Endothelial cell (in vitro differentiated cells): ENCODE data around the gene VMO1. TPM values are rescaled to one million over a fixed set of nuclear protein-coding genes. Genes with fewer than 3 reads are reported as not detected.

ENCODE experiments used
- DNase-seq: peaks from one replicate; pipeline ENCODE4 v3.0.0; 2021; ENCODE audit warnings: low spot score
- H3K27ac Mint-ChIP-seq: one replicate; pipeline ENCODE4 v1.8.0; 2021; ENCODE audit warnings: mixed read lengths, inconsistent platforms; ENCODE audit not compliant: unreplicated experiment
- H3K27me3 Mint-ChIP-seq: one replicate; pipeline ENCODE4 v1.8.0; 2021; ENCODE audit warnings: mild to moderate bottlenecking, moderate library complexity, mixed read lengths, inconsistent platforms; ENCODE audit not compliant: unreplicated experiment
- H3K36me3 Mint-ChIP-seq: one replicate; pipeline ENCODE4 v1.8.0; 2021; ENCODE audit warnings: mild to moderate bottlenecking, low read depth, mixed read lengths, inconsistent platforms; ENCODE audit not compliant: unreplicated experiment
- H3K4me1 Mint-ChIP-seq: one replicate; pipeline ENCODE4 v1.8.0; 2021; ENCODE audit warnings: mild to moderate bottlenecking, mixed read lengths, inconsistent platforms; ENCODE audit not compliant: unreplicated experiment
- H3K4me3 Mint-ChIP-seq: one replicate; pipeline ENCODE4 v1.8.0; 2021; ENCODE audit warnings: mild to moderate bottlenecking, mixed read lengths, inconsistent platforms; ENCODE audit not compliant: unreplicated experiment
- H3K9me3 Mint-ChIP-seq: one replicate; pipeline ENCODE4 v1.8.0; 2021; ENCODE audit warnings: mixed read lengths, inconsistent platforms; ENCODE audit not compliant: unreplicated experiment
- total RNA-seq: library from RNA; stranded (reverse); fragmentation: NEBNext Ultra II Directional; extraction: Animal tissue kit (Norgen Biotek cat#: 25700); gene quantifications from one replicate; pipeline ENCODE4 v1.2.1, GENCODE V29; 2021; ENCODE audit not compliant: unreplicated experiment
- TF ChIP-seq, protein P1 (sequence below): fragments of 200-600 bp; sonication (generic); IDR thresholded peaks from one replicate; pipeline ENCODE4 v1.5.0; 2021; ENCODE audit warnings: antibody characterized with exemption; ENCODE audit not compliant: unreplicated experiment

VMO1 gene
- total RNA-seq, 1 donor from 2014 or later, result 2.9 TPM

DNA sequence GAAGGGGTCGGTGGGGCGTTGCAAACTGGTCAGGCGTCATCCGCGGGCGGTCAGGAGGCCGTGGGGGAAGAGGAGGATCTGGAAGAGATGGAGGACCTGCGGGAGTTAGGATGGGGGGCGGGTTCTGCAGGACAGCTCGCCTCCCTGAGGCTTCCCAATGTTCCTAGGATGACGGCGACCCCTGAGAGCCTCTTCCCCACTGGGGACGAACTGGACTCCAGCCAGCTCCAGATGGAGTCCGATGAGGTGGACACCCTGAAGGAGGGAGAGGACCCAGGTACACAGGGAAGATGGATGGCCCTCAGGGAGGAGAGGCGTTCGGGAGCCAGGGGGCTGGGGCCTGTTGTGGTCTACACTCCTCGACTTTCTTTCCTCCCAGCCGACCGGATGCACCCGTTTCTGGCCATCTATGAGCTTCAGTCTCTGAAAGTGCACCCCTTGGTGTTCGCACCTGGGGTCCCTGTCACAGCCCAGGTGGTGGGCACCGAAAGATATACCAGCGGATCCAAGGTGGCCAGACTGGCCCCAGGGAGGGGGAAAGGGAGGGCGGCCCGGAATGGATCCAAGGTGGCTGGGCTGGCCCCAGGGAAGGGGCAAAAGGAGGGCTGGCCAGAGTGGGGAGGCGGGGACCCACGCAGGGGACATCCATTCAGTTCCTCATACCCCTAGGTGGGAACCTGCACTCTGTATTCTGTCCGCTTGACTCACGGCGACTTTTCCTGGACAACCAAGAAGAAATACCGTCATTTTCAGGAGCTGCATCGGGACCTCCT, 21.6 kb upstream of the VMO1 start:
- peaks cover 12% of the 10 kb centered on the region for H3K27me3 Mint-ChIP-seq
- H3K4me1 Mint-ChIP-seq, result peaks cover 11% of the 10 kb centered on the region
- DNase-seq, result no peak
- TF ChIP-seq, protein P1, sequence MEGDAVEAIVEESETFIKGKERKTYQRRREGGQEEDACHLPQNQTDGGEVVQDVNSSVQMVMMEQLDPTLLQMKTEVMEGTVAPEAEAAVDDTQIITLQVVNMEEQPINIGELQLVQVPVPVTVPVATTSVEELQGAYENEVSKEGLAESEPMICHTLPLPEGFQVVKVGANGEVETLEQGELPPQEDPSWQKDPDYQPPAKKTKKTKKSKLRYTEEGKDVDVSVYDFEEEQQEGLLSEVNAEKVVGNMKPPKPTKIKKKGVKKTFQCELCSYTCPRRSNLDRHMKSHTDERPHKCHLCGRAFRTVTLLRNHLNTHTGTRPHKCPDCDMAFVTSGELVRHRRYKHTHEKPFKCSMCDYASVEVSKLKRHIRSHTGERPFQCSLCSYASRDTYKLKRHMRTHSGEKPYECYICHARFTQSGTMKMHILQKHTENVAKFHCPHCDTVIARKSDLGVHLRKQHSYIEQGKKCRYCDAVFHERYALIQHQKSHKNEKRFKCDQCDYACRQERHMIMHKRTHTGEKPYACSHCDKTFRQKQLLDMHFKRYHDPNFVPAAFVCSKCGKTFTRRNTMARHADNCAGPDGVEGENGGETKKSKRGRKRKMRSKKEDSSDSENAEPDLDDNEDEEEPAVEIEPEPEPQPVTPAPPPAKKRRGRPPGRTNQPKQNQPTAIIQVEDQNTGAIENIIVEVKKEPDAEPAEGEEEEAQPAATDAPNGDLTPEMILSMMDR, result no peak
- H3K9me3 Mint-ChIP-seq, result no peaks in the 10 kb centered on the region
- H3K4me3 Mint-ChIP-seq, result peak overlapping the region; percentile 96
- H3K36me3 Mint-ChIP-seq, result peaks cover 22% of the 10 kb centered on the region
- H3K27ac Mint-ChIP-seq, result no peak overlapping the region

DNA sequence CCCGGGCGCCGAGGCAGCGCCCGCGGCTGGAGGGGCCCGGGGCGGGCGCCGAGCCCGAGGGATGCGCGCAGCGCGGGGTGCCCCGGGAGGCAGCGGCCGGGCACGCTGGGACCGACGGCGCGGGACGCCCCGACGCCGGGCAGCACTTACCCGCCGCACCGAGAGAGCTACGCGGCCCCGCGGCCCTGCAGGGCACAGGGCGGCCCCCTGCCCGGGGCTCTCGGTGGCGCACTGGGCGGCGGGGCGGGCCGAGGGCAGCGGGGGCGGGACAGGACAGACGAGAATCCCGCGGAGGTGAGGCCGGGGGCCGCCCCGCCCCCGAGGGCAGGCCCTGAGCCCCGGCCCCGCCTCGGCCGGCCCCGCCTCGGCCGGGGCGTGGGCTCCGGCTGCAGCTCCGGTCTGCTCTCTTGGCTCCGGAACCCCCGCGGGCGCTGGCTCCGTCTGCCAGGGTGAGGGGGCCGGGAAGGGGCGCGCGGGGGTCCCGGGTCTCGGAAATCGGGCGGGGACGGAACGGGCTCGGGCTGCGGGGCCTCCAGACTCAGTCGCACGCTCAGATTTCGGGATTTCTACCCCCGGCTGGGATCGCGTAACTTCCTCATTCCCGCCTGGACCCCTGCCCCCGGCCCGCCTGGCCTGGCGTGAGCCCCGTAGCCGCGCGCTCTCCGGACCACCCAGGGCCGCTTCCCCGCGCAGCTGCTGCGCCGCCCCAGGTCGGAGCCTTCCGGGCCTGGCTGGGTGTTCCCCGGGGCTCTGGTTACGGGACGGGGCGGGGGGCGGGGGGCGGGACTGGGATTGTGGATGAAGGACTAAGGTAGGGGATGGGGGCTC, 20.8 kb upstream of the VMO1 start, which contains the start of gene PLD2:
Gene PLD2 (plus strand): TSS at position 376 of the 828 bp plus-strand sequence. CDS start 621 bp downstream, outside the sequence.
- Mint-ChIP-seq H3K27ac (no peak within 1 kb of the TSS), H3K4me1 (peaks cover 11% of the 10 kb centered on the region), H3K36me3 (peaks cover 22% of the 10 kb centered on the region), H3K27me3 (peaks cover 12% of the 10 kb centered on the region), H3K9me3 (no peaks in the 10 kb centered on the region), H3K4me3 (peak within 1 kb of the TSS; percentile 96)
- TF ChIP-seq, protein P1, result no peak
- DNase-seq, result peak; percentile 90

DNA sequence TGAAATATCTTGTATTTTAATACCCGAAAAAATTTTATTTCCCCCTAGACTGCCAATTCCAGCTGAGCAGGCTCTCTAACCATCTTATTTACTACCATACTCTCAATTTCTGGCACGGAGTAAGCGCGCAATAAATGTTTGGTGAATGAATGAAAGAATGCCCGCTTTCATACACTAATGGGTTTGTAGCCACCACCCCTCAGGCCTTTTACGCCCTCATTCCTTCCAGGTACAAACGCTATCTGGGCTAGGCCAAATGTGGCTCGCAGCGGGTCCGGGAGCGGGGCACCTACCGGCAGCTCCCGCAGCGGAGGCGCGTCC, 20.3 kb upstream of the VMO1 start:
- H3K27ac Mint-ChIP-seq, result no peak overlapping the region
- DNase-seq, result no peak
- peaks cover 11% of the 10 kb centered on the region for H3K4me1 Mint-ChIP-seq
- H3K9me3 Mint-ChIP-seq, result no peaks in the 10 kb centered on the region
- H3K27me3 Mint-ChIP-seq, result peaks cover 12% of the 10 kb centered on the region
- peaks cover 22% of the 10 kb centered on the region for H3K36me3 Mint-ChIP-seq
- TF ChIP-seq, protein P1, result no peak
- H3K4me3 Mint-ChIP-seq, result peak overlapping the region; percentile 93

DNA sequence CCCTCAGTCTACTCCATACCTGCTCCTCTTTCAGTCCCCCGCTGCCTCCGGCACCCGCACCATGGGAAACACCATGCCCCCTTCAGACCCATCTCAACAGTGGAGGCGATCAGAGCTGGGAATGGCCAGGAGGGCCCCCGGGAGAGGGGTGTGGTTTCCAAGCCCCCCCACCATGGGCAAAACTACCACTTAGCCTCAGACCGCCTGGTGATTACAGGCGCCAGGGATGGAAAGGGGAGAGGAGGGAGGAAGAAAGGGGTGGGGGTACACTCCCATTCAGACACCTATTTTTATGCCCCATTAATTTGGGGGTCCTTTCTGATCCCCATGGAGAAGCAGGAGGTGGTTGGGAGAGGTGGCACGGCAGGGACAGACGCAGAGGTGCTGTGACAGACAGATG, 16.1 kb upstream of the VMO1 start, which contains the start of gene C17orf114:
Gene C17orf114 (minus strand): TSS at position 101 of the 400 bp plus-strand sequence.
- Mint-ChIP-seq H3K4me1 (peaks cover 9% of the 10 kb centered on the region), H3K4me3 (no peak within 1 kb of the TSS), H3K9me3 (no peaks in the 10 kb centered on the region), H3K36me3 (peaks cover 18% of the 10 kb centered on the region), H3K27ac (no peak within 1 kb of the TSS), H3K27me3 (peaks cover 14% of the 10 kb centered on the region)
- TF ChIP-seq, protein P1, result no peak
- DNase-seq, result no peak
